PC-3 (cell line): ENCODE results near the gene EPB41. TPM values are rescaled to one million over a fixed set of nuclear protein-coding genes. Genes with fewer than 3 reads are reported as not detected.

Source experiments
- ATAC-seq: fragments of 200-7000 bp; cut with Tn5 transposase; 2 replicates; pipeline ENCODE4 v1.9.1; 2020; ENCODE audit warnings: mild to moderate bottlenecking, moderate library complexity
- BruUV-seq: library from RNA; stranded (reverse); fragments of 400-500 nt; replicated peaks from 2 replicates; lab custom pipeline; 2021; lab: Mats Ljungman, UMichigan
- CTCF ChIA-PET: fragments of 300-600 bp; sonication (Branson Sonifier 250); formaldehyde crosslinking; loops from one replicate; lab custom pipeline; 2022; ENCODE audit warnings: antibody characterized with exemption; lab: Charles Lee
- POLR2A ChIA-PET: fragments of 300-600 bp; sonication (Branson Sonifier 250); formaldehyde crosslinking; loops from one replicate; lab custom pipeline; 2022; ENCODE audit warnings: antibody characterized with exemption; ENCODE audit not compliant: unreplicated experiment; lab: Charles Lee
- DNase-seq: peaks from one replicate; pipeline ENCODE4 v3.0.0-alpha.2; 2015
- H2AFZ ChIP-seq: fragments of 300-600 bp; sonication (generic); 2 replicates; pipeline ENCODE4 v1.6.0; 2016; ENCODE audit warnings: antibody characterized with exemption, low read length
- H3F3A ChIP-seq: fragments of 300-600 bp; sonication (generic); one replicate; pipeline ENCODE4 v1.6.0; 2017; ENCODE audit warnings: antibody characterized with exemption, low read length, control low read depth, mild to moderate bottlenecking; ENCODE audit not compliant: unreplicated experiment
- H3K27ac ChIP-seq: fragments of 300-600 bp; sonication (generic); 2 replicates; pipeline ENCODE4 v1.5.1; 2016; ENCODE audit warnings: mild to moderate bottlenecking, low read length
- H3K27me3 ChIP-seq: fragments of 300-600 bp; sonication (generic); 2 replicates; pipeline ENCODE4 v1.6.1; 2016; ENCODE audit warnings: low read length, mixed read lengths
- H3K36me3 ChIP-seq: fragments of 300-600 bp; sonication (generic); 2 replicates; pipeline ENCODE4 v1.6.1; 2016; ENCODE audit warnings: low read depth, mixed run types, low read length, mixed read lengths
- H3K4me1 ChIP-seq: fragments of 300-600 bp; sonication (generic); 2 replicates; pipeline ENCODE4 v1.5.1; 2016; ENCODE audit warnings: low read length; ENCODE audit not compliant: insufficient read depth
- H3K4me2 ChIP-seq: fragments of 300-600 bp; sonication (generic); 2 replicates; pipeline ENCODE4 v1.6.0; 2016; ENCODE audit warnings: low read length
- H3K4me3 ChIP-seq: fragments of 300-600 bp; sonication (generic); 2 replicates; pipeline ENCODE4 v1.5.1; 2016; ENCODE audit warnings: mild to moderate bottlenecking, low read length, mixed read lengths
- H3K79me2 ChIP-seq: fragments of 300-600 bp; sonication (generic); 2 replicates; pipeline ENCODE4 v1.6.1; 2017; ENCODE audit warnings: low read length, mixed read lengths
- H3K9ac ChIP-seq: fragments of 300-600 bp; sonication (generic); 2 replicates; pipeline ENCODE4 v1.6.0; 2016; ENCODE audit warnings: mild to moderate bottlenecking, low read length
- H3K9me2 ChIP-seq: fragments of 300-600 bp; sonication (generic); replicated peaks from 2 replicates; pipeline ENCODE4 v1.6.1; 2016; ENCODE audit warnings: mixed run types, low read length, mixed read lengths
- H3K9me3 ChIP-seq: fragments of 300-600 bp; sonication (generic); 2 replicates; pipeline ENCODE4 v1.6.1; 2016; ENCODE audit warnings: low read length, mixed read lengths
- H4K20me1 ChIP-seq: fragments of 300-600 bp; sonication (generic); 2 replicates; pipeline ENCODE4 v1.6.1; 2016; ENCODE audit warnings: low read length, mixed read lengths
- EZH2 ChIP-seq: fragments of 300-600 bp; sonication (generic); IDR thresholded peaks from one replicate; pipeline ENCODE4 v1.6.1; 2017; ENCODE audit warnings: antibody characterized with exemption, mild to moderate bottlenecking, low read length; ENCODE audit not compliant: unreplicated experiment
- EZH2phosphoT487 ChIP-seq: fragments of 300-600 bp; sonication (generic); IDR thresholded peaks from 2 replicates; pipeline ENCODE4 v1.6.1; 2018; ENCODE audit warnings: mild to moderate bottlenecking, antibody characterized with exemption, low read length, borderline replicate concordance
- intact Hi-C: fragments of 100-400 bp; cut with micrococcal nuclease; formaldehyde crosslinking; loops from 2 replicates; pipeline ENCODE4 v1.9.0; 2023
- total RNA-seq: library from RNA; depleted of rRNA; stranded (reverse); fragments of >200 nt; gene quantifications from 2 replicates; pipeline ENCODE4 v1.2.3, GENCODE V29; 2014
- TF ChIP-seq, protein P1 (sequence below): fragments of 300-600 bp; sonication (generic); conservative IDR thresholded peaks from 2 replicates; pipeline ENCODE4 v1.5.1; 2017; ENCODE audit warnings: antibody characterized with exemption, low read depth, mild to moderate bottlenecking, low read length

Gene EPB41
- total RNA-seq, 1 experiment from 2014 or later: 44.9 TPM

DNA sequence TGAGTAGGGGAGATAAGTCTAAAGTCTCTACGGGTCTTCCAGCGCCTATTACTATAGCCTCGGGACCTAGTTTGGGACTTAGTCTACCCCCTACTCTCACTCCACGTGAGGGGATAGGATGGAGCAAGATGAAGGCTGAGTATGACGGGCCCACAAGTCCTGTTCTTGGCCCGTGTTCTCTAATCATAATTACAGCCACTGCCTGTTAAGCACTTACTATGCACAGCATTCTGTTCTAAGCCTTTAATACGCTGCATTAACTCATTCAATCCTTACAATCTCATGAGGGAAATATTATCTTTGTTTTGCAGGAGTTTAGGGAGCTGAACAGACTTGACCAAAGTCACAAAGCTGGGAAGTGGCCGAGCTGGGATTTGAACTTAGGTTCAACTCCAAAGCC, 23.9 kb upstream of the EPB41 start:
- BruUV-seq: no TSS peak
- no peak for ATAC-seq
- Histone ChIP-seq H3K9me2 (no peaks in the 10 kb centered on the region), H4K20me1 (no peaks in the 10 kb centered on the region), H3K4me3 (no peak overlapping the region), H3K9ac (no peak overlapping the region), H3K79me2 (peaks cover 11% of the 10 kb centered on the region), H3K9me3 (no peaks in the 10 kb centered on the region), H3K27me3 (no peaks in the 10 kb centered on the region), H3K27ac (no peak overlapping the region), H2AFZ (no peak overlapping the region), H3F3A (no peaks in the 10 kb centered on the region), H3K4me1 (peaks cover 2% of the 10 kb centered on the region), H3K36me3 (no peaks in the 10 kb centered on the region), H3K4me2 (no peak overlapping the region)
- intact Hi-C loops: no loop called here
- no peak for TF ChIP-seq EZH2phosphoT487
- TF ChIP-seq EZH2: no peak
- TF ChIP-seq, protein P1, sequence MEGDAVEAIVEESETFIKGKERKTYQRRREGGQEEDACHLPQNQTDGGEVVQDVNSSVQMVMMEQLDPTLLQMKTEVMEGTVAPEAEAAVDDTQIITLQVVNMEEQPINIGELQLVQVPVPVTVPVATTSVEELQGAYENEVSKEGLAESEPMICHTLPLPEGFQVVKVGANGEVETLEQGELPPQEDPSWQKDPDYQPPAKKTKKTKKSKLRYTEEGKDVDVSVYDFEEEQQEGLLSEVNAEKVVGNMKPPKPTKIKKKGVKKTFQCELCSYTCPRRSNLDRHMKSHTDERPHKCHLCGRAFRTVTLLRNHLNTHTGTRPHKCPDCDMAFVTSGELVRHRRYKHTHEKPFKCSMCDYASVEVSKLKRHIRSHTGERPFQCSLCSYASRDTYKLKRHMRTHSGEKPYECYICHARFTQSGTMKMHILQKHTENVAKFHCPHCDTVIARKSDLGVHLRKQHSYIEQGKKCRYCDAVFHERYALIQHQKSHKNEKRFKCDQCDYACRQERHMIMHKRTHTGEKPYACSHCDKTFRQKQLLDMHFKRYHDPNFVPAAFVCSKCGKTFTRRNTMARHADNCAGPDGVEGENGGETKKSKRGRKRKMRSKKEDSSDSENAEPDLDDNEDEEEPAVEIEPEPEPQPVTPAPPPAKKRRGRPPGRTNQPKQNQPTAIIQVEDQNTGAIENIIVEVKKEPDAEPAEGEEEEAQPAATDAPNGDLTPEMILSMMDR: no peak
- DNase-seq: no peak
- ChIA-PET CTCF (no interaction called here), POLR2A (no interaction called here)

DNA sequence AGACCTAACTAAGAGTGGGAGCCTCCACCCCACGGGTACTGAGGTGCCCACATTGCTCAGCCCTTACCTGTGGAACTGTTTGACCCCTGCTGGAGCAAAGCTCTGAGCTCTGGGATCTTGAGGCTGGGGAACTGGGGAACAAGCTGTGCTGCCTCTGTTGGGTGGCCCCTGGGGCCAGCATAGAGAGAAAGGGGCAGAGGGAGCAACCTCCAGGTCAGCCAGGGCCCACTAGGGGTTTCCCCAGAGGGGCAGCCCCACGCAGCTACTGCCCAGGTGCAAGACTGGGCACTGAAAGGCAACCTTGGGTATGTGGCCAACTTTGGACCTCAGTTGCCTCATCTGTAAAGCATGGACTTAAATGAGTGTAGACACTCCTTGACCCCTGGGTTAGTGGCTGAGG, 23.5 kb upstream of the EPB41 start:
- Histone ChIP-seq H3K9me2 (no peaks in the 10 kb centered on the region), H3K79me2 (peaks cover 11% of the 10 kb centered on the region), H3K36me3 (no peaks in the 10 kb centered on the region), H3K9ac (no peak overlapping the region), H3F3A (no peaks in the 10 kb centered on the region), H3K27me3 (no peaks in the 10 kb centered on the region), H3K27ac (no peak overlapping the region), H2AFZ (no peak overlapping the region), H3K4me1 (no peaks in the 10 kb centered on the region; the same call in 1 of the 2 replicates), H3K4me2 (no peak overlapping the region), H3K9me3 (no peaks in the 10 kb centered on the region), H3K4me3 (no peak overlapping the region), H4K20me1 (no peaks in the 10 kb centered on the region)
- TF ChIP-seq EZH2phosphoT487 (no peak), EZH2 (no peak)
- TF ChIP-seq, protein P1: no peak
- ChIA-PET CTCF (interaction anchor here (0.9 kb wide), 1 partner anchor 9 kb away, joined by 3 read pairs; no protein-coding TSS in a partner anchor), POLR2A (no interaction called here)
- DNase-seq (no peak), ATAC-seq (no peak)
- TSS peak; percentile 3 for BruUV-seq
- intact Hi-C loops: no loop called here

DNA sequence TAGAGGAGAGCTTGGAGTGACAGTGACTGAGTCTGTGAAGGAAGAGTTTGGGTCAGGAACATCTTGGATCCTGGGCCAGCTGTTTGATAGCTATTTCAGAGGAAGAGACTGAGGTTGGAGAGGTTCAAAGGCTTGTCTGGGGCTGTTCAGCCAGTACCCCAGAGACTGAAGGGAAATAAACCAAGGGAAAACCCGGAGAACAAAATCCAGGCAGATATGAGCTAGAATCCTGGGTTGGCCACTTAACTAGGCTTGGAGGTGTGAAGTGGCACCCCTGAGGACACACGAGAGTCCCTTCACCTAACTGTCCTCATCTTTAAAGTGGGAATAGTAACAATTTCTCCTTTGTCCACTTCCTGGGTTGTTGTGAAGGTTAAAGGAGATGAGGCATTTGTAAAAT, 23.1 kb upstream of the EPB41 start:
- CTCF ChIA-PET: interaction anchor here (0.9 kb wide), 1 partner anchor 9 kb away, joined by 3 read pairs; no protein-coding TSS in a partner anchor
- BruUV-seq: no TSS peak

More for the DNA sequence above, 23.1 kb upstream of the EPB41 start:
- Histone ChIP-seq H3K4me3 (no peak overlapping the region), H3K27me3 (no peaks in the 10 kb centered on the region), H3K79me2 (peaks cover 11% of the 10 kb centered on the region), H3K4me2 (no peak overlapping the region), H3K4me1 (no peaks in the 10 kb centered on the region; the same call in 1 of the 2 replicates), H4K20me1 (no peaks in the 10 kb centered on the region), H3K36me3 (no peaks in the 10 kb centered on the region), H3K9me3 (no peaks in the 10 kb centered on the region), H3K27ac (no peak overlapping the region), H3K9ac (no peak overlapping the region), H2AFZ (no peak overlapping the region), H3K9me2 (no peaks in the 10 kb centered on the region), H3F3A (no peaks in the 10 kb centered on the region)
- intact Hi-C loops: no loop called here
- TF ChIP-seq EZH2 (no peak), EZH2phosphoT487 (no peak)
- TF ChIP-seq, protein P1: no peak
- ATAC-seq: no peak
- POLR2A ChIA-PET: no interaction called here
- no peak for DNase-seq
